Measurements from ENCODE around the gene RHOBTB1. TPM values are rescaled to one million over a fixed set of nuclear protein-coding genes. Genes with fewer than 3 reads are reported as not detected.
"Not testable (repeated sequence)": the region's sequence is repeated elsewhere in the genome, so short reads cannot be mapped to it uniquely, and the experiment has no call there.

RHOBTB1 gene
- total RNA-seq, 1 donor: 32.9 TPM

GRCh38 chr10:60908031-60908430 lies 36.0 kb downstream of the RHOBTB1 start:
- no peaks in the 10 kb centered on the region for H3K9me3 ChIP-seq (ENCODE audit: low read depth, low read length)
- H4K20me1 ChIP-seq (ENCODE audit: insufficient read depth, low read length): no peaks in the 10 kb centered on the region
- no peak overlapping the region for H3K4me3 ChIP-seq (ENCODE audit: insufficient read depth, low read length)
- peaks cover 12% of the 10 kb centered on the region for H3K4me1 ChIP-seq (ENCODE audit: insufficient read depth, low read length)
- no peak overlapping the region for H2AFZ ChIP-seq (ENCODE audit: low read length)
- no peak overlapping the region for H3K4me2 ChIP-seq (ENCODE audit: insufficient read depth, low read length)
- DNase-seq (ENCODE audit: insufficient read length, low spot score, missing footprints): no peak
- H3K79me2 ChIP-seq (ENCODE audit: insufficient read depth, low read length): no peaks in the 10 kb centered on the region
- no peak for TF ChIP-seq CTCF (IDR thresholded peaks at IDR 0.05; ENCODE audit: extremely low read depth, low read depth, low read length)
- no peaks in the 10 kb centered on the region for H3K27me3 ChIP-seq (ENCODE audit: insufficient read depth, low read length)
- H3K27ac ChIP-seq (ENCODE audit: low read depth, low read length): no peak overlapping the region
- H3K36me3 ChIP-seq (ENCODE audit: insufficient read depth, low read length): peaks cover 9% of the 10 kb centered on the region

- H3K36me3 ChIP-seq (ENCODE audit: insufficient read depth, low read length): peaks cover 9% of the 10 kb centered on the region
- no peak overlapping the region for H3K4me3 ChIP-seq (ENCODE audit: insufficient read depth, low read length)
- H3K27ac ChIP-seq (ENCODE audit: low read depth, low read length): no peak overlapping the region
- H2AFZ ChIP-seq (ENCODE audit: low read length): no peak overlapping the region
- no peak for TF ChIP-seq CTCF (IDR thresholded peaks at IDR 0.05; ENCODE audit: extremely low read depth, low read depth, low read length)
- H3K4me1 ChIP-seq (ENCODE audit: insufficient read depth, low read length): peaks cover 12% of the 10 kb centered on the region
- no peak overlapping the region for H3K4me2 ChIP-seq (ENCODE audit: insufficient read depth, low read length)
- no peak for DNase-seq (ENCODE audit: insufficient read length, low spot score, missing footprints)
- no peaks in the 10 kb centered on the region for H3K27me3 ChIP-seq (ENCODE audit: insufficient read depth, low read length)
- H3K79me2 ChIP-seq (ENCODE audit: insufficient read depth, low read length): no peaks in the 10 kb centered on the region
- no peaks in the 10 kb centered on the region for H4K20me1 ChIP-seq (ENCODE audit: insufficient read depth, low read length)
- H3K9me3 ChIP-seq (ENCODE audit: low read depth, low read length): no peaks in the 10 kb centered on the region
Measured at GRCh38 chr10:60907236-60907635, 36.7 kb downstream of the RHOBTB1 start.

- H3K27ac ChIP-seq (ENCODE audit: low read depth, low read length); H2AFZ ChIP-seq (ENCODE audit: low read length); H4K20me1 ChIP-seq (ENCODE audit: insufficient read depth, low read length); H3K4me3 ChIP-seq (ENCODE audit: insufficient read depth, low read length); H3K4me2 ChIP-seq (ENCODE audit: insufficient read depth, low read length); DNase-seq (ENCODE audit: insufficient read length, low spot score, missing footprints); H3K79me2 ChIP-seq (ENCODE audit: insufficient read depth, low read length); H3K36me3 ChIP-seq (ENCODE audit: insufficient read depth, low read length); H3K9me3 ChIP-seq (ENCODE audit: low read depth, low read length); H3K27me3 ChIP-seq (ENCODE audit: insufficient read depth, low read length): not testable (repeated sequence)
- peaks cover 12% of the 10 kb centered on the region for H3K4me1 ChIP-seq (ENCODE audit: insufficient read depth, low read length)
Measured at GRCh38 chr10:60906825-60907224, 37.2 kb downstream of the RHOBTB1 start.

GRCh38 chr10:60906411-60906810 lies 37.6 kb downstream of the RHOBTB1 start:
- Histone ChIP-seq H3K79me2 (ENCODE audit: insufficient read depth, low read length) (no peaks in the 10 kb centered on the region), H3K27me3 (ENCODE audit: insufficient read depth, low read length) (no peaks in the 10 kb centered on the region), H2AFZ (ENCODE audit: low read length) (no peak overlapping the region), H3K4me2 (ENCODE audit: insufficient read depth, low read length) (no peak overlapping the region), H4K20me1 (ENCODE audit: insufficient read depth, low read length) (no peaks in the 10 kb centered on the region), H3K4me1 (ENCODE audit: insufficient read depth, low read length) (peaks cover 12% of the 10 kb centered on the region), H3K27ac (ENCODE audit: low read depth, low read length) (no peak overlapping the region), H3K9me3 (ENCODE audit: low read depth, low read length) (no peaks in the 10 kb centered on the region), H3K4me3 (ENCODE audit: insufficient read depth, low read length) (no peak overlapping the region), H3K36me3 (ENCODE audit: insufficient read depth, low read length) (peaks cover 6% of the 10 kb centered on the region)
- no peak for DNase-seq (ENCODE audit: insufficient read length, low spot score, missing footprints)
- no peak for TF ChIP-seq CTCF (IDR thresholded peaks at IDR 0.05; ENCODE audit: extremely low read depth, low read depth, low read length)
